Spleen (tissue), 7 donors: Measurements from ENCODE around the gene GGN.

ENCODE experiments used
- CTCF ChIP-seq, 11 experiments: fragments of 200-600 bp in 7 of 11; fragments of 450-650 bp in 4 of 11; sonication (generic) in 4 of 11; IDR thresholded peaks in 8 of 11; conservative IDR thresholded peaks in 3 of 11; 1 replicate in 7 of 11; 2 replicates in 4 of 11; pipeline versions ENCODE4 v1.4.0 to v1.8.0; 2016 to 2021; ENCODE audit warnings: antibody characterized with exemption in 11 of 11, inconsistent platforms in 4 of 11, mild to moderate bottlenecking in 1 of 11
- POLR2A ChIP-seq, 3 donors: fragments of 450-650 bp; IDR thresholded peaks; one replicate each; pipeline ENCODE4 v1.5.1; 2017; ENCODE audit warnings: antibody characterized with exemption in 3 of 3, mild to moderate bottlenecking in 1 of 3
- POLR2AphosphoS5 ChIP-seq, 3 donors: sonication (generic); formaldehyde crosslinking; IDR thresholded peaks; one replicate each; pipeline ENCODE4 v1.5.1; 2017; ENCODE audit warnings: antibody characterized with exemption in 3 of 3
- donor health status: DM: no; HTN: no; CAD: no; lungs with moderate emphysema.
- donor health status: DM: no; HTN: no; CAD: no.
- donor health status: DM: no; HTN: no; CAD: no.

- TF ChIP-seq POLR2A (IDR thresholded peaks at IDR 0.05): no peak
- no peak for TF ChIP-seq CTCF (IDR thresholded peaks at IDR 0.05 in 8 of 11, conservative IDR thresholded peaks at IDR 0.05 in 3 of 11)
- peak in 1 of 3 donors; percentile 34 for TF ChIP-seq POLR2AphosphoS5 (IDR thresholded peaks at IDR 0.05)
Measured at GRCh38 chr19:38412491-38412890, 24.7 kb upstream of the GGN start.
